SW480 (cell line): Measurements from ENCODE around the gene TECPR2.
"Not testable (repeated sequence)": the region's sequence is repeated elsewhere in the genome, so short reads cannot be mapped to it uniquely, and the experiment has no call there.

Experiments
- DNase-seq: peaks from one replicate; pipeline ENCODE4 v3.0.0-alpha.2; 2016; ENCODE audit warnings: low spot score

The TECPR2 gene

DNA sequence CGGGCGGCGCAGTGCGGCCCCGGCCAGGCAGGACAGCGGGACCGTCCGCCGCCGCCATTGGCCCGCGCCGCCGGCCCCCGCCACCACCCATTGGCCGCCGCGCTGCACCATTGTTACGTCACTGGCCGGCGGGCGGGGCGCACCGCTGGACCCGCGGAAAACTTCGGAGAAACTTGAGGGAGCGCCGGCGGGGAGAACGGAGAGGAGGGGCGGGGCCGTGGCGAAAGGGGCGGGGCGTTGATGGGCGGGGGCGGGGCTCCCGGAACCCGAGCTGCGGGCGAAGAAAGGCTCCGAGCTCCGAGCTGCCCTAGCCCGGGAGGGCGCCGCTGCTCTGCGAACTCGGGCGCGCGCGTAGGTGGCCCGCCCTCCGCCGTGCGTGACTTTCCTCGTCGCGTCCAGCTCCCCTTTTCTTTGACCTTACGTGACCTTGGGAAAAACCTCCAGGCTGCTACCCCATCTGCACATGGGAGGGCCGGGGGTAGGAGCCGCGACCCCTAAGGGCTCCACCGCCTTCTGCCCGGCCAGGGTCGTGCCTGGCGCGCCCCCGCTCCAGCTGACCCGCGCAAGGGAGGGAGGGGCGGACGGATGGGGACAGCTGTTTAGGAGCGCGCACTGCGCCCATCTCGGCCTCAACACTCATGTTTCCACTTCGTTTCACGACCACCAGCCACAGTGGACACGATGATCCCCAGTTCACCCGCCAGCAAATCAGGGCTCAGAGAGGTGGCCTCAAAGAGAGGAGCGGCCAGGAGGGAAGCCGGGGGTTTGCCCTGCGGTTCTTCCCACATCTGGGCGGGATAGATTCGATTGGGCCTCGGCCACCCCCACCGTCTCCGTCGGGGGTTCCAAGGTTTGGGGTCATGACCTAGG is 147.2 kb downstream of the TECPR2 start, which contains the start of gene ANKRD9:
ANKRD9 (minus strand) TSS at position 31 of the 870 bp plus-strand sequence. CDS start 1,887 bp downstream, outside the sequence.
- DNase-seq = peak; percentile 91

GRCh38 chr14:102510616-102511520 is 148.1 kb downstream of the TECPR2 start:
- peak; percentile 58 for DNase-seq

DNA sequence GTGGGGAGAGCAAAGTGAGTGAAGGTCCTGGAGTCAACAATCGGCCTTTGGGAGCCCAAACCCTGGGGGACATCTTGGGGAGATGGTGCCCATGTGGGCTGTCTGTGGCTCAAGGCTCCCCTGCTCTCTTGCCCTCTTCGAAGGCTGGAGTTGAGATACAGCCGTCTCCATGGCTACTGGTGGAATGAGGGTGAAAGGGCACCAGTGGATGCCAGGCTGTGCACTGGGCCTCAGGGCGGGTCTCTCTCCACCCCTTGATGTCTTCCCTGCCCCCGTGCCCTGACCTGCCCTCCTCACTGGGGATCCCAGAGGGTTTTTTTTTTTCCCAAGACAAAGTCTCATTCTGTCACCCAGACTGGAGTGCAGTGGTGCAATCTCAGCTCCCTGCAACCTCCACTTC is 148.8 kb downstream of the TECPR2 start:
- no peak for DNase-seq

DNA sequence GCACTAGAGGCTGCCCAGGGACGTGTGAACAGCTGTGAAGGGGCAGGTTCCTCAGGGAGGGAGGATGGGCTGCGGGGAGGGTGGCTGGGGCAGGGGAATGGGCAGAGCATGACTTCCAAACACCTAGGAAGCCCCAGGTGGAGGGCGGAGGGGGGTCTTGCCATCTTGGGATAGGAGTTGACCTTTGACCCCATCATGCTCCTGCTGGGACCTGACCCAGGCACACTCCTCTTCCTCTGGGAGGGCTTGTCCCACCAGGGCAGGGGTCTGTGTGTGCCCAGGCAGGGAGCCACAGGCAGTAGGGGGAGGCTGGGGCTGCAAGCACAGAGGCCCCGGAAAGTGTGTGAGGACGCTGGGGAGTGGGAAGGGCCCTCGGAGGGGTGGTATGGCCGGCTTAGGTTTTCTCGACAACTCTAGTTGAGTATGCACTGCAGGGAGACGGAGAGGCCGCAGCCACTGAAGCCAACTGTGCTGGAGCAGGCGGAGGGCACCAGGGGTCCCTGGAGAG is 150.1 kb downstream of the TECPR2 start:
- no peak for DNase-seq

GRCh38 chr14:102513899-102514772 is 151.4 kb downstream of the TECPR2 start:
- DNase-seq = no peak

DNA sequence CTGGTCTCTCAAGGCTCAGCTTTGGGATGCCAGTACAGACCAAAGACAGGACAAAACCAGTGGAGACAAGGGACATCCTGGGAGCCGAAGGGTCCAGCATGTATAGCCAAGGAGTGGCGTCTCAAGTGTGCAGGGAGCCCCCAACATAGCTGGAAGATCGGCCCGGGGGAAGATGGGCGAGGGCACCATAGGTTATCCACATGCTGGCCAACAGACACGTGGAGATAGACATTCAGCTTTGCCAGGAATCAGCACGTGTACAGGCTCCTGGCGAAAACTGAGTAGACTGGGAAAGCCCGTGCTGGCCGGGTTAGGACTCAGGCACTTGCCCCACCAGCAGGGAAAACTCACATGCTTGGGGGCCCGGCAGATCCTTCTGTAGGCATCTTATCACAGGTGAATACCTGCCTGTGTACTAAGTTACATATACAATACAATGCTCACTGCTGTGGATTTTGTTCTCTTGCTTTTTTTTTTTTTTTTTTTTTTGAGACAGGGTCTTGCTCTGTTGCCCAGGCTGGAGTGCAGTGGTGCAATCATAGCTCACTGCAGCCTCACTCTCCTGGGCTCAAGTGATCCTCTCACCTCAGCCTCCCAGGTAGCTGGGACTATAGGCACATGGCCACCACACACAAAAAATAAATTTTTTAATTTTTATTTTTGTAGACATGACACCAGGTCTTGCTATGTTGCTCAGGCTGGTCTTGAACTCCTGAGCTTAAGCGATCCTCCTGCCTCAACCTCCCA is 152.4 kb downstream of the TECPR2 start:
- no peak for DNase-seq

- peak; percentile 73 for DNase-seq
Observed at GRCh38 chr14:102516531-102517391, 154.0 kb downstream of the TECPR2 start.

- no peak for DNase-seq
Observed at GRCh38 chr14:102517392-102518062, 154.8 kb downstream of the TECPR2 start.

GRCh38 chr14:102518063-102518648 is 155.4 kb downstream of the TECPR2 start:
- no peak for DNase-seq

- DNase-seq = not testable (repeated sequence)
Observed at GRCh38 chr14:102519709-102520108, 157.0 kb downstream of the TECPR2 start.

- DNase-seq = no peak
Observed at GRCh38 chr14:102523200-102523568, 160.4 kb downstream of the TECPR2 start.

DNA sequence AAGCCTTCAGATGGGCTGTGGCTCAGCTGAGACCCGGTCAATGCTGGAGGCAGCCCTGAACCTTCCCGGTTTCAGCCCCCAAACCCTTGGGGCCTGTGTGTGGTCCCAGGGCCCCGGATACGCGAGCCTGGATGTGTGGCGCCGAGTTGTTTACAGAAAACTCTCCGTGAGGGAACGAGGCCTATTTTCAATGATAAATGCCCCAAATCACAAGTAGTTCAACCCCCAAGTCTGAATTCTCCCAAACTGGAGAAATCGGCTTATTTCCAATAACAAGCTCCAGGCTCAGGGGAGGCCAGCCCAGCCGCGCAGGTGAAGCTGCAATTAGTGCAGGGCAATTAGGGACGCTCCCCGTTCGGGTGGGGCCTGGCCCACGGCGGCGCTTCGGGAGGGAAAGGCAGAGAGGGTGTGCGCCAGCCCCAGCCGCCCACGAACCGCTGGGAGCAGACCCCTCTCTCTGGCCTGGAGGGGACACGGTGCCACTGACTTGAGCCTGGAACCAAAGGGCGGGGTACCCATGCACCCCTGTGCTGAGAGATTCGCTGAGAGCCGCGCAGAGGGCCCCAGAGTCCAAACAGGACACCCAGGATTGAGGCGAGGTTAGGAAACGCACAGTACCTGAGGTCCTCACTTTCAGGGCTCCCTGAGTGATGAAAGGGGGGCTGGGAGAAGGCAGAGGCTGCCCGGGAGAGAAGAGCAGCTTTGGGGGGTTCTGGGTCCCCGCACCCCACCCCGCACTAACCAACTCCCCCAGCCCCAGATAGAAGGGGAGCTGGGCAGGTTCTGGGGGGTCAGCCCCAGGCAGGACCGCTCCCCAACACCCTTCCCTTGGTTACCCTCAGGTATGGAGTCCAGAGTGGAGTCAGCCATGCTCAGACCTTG is 161.1 kb downstream of the TECPR2 start:
- DNase-seq = no peak

DNA sequence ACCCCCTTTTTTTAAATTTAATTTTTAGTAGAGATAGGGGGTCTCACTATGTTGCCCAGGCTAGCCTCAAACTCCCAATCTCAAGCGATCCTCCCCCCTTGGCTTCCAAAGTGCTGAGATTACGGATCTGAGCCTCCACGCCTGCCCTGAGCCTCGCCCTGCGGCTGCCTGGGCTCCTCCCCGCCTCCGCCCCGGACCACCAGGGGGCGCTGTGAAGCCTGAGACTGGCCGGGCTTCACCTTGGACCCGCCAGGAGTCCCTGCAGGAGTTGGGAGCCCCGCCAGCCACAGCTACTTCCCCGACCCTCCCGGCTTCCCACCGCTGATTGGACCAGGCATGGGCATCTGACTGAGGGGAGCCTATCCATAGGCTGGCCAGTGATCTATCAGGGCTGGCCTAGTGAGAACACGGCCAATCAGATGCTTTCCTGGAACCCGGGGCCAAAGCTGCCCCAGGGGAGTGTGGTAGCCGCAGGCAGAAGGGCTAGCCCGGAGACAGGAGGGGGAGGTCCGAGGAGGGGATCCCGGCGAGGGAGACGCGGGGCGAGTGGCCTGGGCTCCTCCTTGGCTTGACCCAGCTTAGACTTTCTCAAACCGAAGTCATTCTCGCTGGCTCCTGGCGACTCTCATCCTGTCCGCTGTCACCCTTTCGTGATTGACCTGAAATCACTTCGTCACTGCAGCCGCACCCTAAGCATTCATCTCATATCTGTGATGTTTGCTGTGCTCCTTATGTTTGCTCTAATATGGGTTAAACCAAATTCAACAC is 161.9 kb downstream of the TECPR2 start:
- peak; percentile 99 for DNase-seq

- DNase-seq = peak; percentile 86
Observed at GRCh38 chr14:102525219-102525928, 162.6 kb downstream of the TECPR2 start.

GRCh38 chr14:102525929-102526497 is 163.3 kb downstream of the TECPR2 start:
- no peak for DNase-seq
